ENCODE measurements around the gene CSGALNACT2. TPM values are rescaled to one million over a fixed set of nuclear protein-coding genes. Genes with fewer than 3 reads are reported as not detected.
A peak's percentile ranks its signal among the peaks of the same experiment; 100 is the strongest.

CSGALNACT2 gene
- total and polyA plus RNA-seq, 12 donors, result 4.6 to 12.9 (median 9.6) TPM

DNA sequence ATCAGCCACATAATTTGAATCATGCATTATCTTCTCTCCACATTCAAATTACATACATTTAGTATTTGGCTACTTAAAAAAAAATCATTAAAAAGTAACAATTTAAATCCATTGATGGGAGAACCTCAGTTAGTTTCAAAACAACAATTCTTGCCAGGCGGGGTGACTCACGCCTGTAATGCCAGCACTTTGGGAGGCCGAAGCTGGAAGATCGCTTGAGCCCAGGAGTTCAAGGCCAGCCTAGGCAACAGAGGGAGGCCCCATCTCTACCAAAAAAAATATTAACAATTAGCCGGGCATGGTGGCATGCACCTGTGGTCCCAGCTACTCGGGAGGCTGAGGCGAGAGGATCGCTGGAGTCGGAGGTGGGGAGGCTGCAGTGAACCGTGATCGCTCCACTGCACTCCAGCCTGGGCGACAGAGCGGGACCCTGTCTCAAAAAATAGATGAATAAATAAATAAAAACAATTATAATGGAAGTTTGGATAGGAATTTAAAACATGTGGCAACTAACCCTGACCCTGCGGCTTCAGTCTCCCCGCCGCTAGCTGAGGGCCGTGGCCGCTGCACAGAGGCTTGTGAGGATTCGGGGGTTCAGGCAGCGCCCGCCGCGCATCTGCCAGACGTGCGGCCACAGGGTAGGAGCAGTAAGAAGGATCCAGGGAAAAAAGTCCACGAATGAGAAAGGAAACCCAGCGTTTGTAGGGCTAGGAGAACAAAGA, 1.1 kb upstream of the CSGALNACT2 start:
- Histone ChIP-seq H3K9me3 (no peaks in the 10 kb centered on the region), H3K4me3 (peak overlapping the region; percentile 61 to 97 (median 88)), H3K36me3 (no peaks in the 10 kb centered on the region), H3K27me3 (no peaks in the 10 kb centered on the region), H3K4me1 (peaks cover 3 to 57% (median 19%) of the 10 kb centered on the region in 9 donors), H3K27ac (peak overlapping the region; percentile 78 to 97 (median 94))
- intact Hi-C loops (cut with DNase I), result no loop called here
- WGBS, 2 donors, result 48 to 50% methylated on average over 27 of the region's 27 CpGs
- ATAC-seq, result peak in 4 of 8 donors; percentile 2 to 35 (median 4)
- TF ChIP-seq, protein P1, sequence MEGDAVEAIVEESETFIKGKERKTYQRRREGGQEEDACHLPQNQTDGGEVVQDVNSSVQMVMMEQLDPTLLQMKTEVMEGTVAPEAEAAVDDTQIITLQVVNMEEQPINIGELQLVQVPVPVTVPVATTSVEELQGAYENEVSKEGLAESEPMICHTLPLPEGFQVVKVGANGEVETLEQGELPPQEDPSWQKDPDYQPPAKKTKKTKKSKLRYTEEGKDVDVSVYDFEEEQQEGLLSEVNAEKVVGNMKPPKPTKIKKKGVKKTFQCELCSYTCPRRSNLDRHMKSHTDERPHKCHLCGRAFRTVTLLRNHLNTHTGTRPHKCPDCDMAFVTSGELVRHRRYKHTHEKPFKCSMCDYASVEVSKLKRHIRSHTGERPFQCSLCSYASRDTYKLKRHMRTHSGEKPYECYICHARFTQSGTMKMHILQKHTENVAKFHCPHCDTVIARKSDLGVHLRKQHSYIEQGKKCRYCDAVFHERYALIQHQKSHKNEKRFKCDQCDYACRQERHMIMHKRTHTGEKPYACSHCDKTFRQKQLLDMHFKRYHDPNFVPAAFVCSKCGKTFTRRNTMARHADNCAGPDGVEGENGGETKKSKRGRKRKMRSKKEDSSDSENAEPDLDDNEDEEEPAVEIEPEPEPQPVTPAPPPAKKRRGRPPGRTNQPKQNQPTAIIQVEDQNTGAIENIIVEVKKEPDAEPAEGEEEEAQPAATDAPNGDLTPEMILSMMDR (IDR thresholded peaks at IDR 0.05), result no peak
- DNase-seq, result no peak

DNA sequence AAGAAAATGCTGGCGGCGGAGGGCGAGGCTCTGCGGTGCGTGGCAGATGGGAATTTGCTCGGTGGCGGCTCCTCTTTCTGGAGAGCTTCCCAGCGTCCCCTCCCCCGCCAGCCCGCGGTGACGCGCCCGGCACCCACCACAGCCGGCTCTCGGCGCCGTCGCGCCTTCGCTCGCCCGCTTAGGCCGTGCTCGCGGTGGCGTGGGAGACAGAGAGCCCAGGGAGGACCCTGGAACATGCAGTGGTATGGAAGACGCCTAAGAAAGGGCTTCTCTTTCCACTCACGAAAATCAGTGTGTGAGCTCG, 576 bp upstream of the CSGALNACT2 start:
- H3K27ac ChIP-seq, result peak overlapping the region; percentile 78 to 97 (median 94)
- peak overlapping the region; percentile 61 to 97 (median 88) for H3K4me3 ChIP-seq
- no peaks in the 10 kb centered on the region for H3K9me3 ChIP-seq
- no peaks in the 10 kb centered on the region for H3K36me3 ChIP-seq
- ATAC-seq (peak; percentile 65 to 83 (median 77)), DNase-seq (peak; percentile 45 to 64)
- no peaks in the 10 kb centered on the region for H3K27me3 ChIP-seq
- intact Hi-C loops (cut with DNase I), result no loop called here
- WGBS, 2 donors, result 0% methylated on average over 22 to 30 of the region's 30 CpGs
- peaks cover 3 to 61% (median 19%) of the 10 kb centered on the region in 9 donors for H3K4me1 ChIP-seq
- TF ChIP-seq, protein P1 (IDR thresholded peaks at IDR 0.05), result peak in 1 of 9 donors; percentile 13

DNA sequence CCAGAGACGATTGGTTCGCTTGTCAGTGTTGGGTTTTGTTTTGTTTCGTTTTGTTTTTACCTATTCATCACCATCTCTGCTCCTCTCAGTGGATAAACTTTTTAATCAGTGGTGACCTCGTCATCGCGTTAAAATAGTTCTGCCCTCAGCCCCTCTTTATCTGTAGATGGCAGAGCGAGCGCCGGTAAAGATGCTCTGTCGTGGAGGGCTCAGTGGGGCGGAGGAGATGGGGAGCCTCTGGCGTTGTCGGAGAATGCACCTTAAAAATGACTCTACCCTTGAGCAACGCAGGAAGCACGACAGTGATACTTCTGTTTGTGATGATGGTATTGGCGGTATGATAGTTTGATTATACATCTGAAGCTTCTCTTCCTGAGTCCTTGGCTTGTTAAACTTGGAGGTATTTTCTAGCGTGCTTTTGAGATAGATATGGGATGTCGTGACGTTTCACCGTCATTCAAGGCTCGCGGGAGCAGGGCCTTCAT, 554 bp downstream of the CSGALNACT2 start:
- Histone ChIP-seq H3K27ac (peak overlapping the region; percentile 78 to 97 (median 94)), H3K4me1 (peaks cover 3 to 60% (median 19%) of the 10 kb centered on the region in 9 donors), H3K27me3 (no peaks in the 10 kb centered on the region), H3K36me3 (no peaks in the 10 kb centered on the region), H3K9me3 (no peaks in the 10 kb centered on the region), H3K4me3 (peak overlapping the region; percentile 61 to 97 (median 88))
- ATAC-seq, result peak in 3 of 8 donors; percentile 14 to 33 (median 32)
- intact Hi-C loops (cut with DNase I), result no loop called here
- no peak for DNase-seq
- TF ChIP-seq, protein P1 (IDR thresholded peaks at IDR 0.05), result no peak
- 0 to 1% methylated on average over 22 of the region's 22 CpGs for WGBS, 2 donors

DNA sequence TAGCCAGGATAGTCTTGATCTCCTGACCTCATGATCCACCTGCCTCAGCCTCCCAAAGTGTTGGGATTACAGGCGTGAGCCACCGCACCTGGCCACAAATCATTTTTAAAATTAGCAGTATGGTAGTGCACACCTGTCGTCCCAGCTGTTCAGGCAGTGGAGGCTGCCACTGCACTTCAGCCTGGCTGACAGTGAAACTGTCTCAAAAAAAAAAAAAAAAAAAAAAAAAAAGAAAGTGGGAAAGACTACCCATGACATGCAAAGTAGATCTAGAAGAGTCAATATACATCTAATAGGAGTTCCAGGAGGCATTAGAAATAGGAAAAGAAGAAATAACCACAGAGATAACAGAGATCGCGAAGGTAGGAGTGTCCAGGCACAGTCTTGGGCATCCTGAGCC, 3.2 kb downstream of the CSGALNACT2 start:
- Histone ChIP-seq H3K4me1 (peaks cover 3 to 74% (median 19%) of the 10 kb centered on the region in 9 donors), H3K27ac (peak overlapping the region in 1 of 10 donors; percentile 97)

More for the DNA sequence above, 3.2 kb downstream of the CSGALNACT2 start:
- DNase-seq, result no peak
- 91 to 98% methylated on average over 5 of the region's 5 CpGs for WGBS, 2 donors
- Histone ChIP-seq H3K27me3 (no peaks in the 10 kb centered on the region), H3K4me3 (no peak overlapping the region), H3K9me3 (no peaks in the 10 kb centered on the region), H3K36me3 (no peaks in the 10 kb centered on the region)
- TF ChIP-seq, protein P1 (IDR thresholded peaks at IDR 0.05), result no peak
- intact Hi-C loops (cut with DNase I), result no loop called here
- ATAC-seq, result no peak

Measured in heart right ventricle (tissue), 16 donors.